Measurements from ENCODE around the gene TEX38.

DNA sequence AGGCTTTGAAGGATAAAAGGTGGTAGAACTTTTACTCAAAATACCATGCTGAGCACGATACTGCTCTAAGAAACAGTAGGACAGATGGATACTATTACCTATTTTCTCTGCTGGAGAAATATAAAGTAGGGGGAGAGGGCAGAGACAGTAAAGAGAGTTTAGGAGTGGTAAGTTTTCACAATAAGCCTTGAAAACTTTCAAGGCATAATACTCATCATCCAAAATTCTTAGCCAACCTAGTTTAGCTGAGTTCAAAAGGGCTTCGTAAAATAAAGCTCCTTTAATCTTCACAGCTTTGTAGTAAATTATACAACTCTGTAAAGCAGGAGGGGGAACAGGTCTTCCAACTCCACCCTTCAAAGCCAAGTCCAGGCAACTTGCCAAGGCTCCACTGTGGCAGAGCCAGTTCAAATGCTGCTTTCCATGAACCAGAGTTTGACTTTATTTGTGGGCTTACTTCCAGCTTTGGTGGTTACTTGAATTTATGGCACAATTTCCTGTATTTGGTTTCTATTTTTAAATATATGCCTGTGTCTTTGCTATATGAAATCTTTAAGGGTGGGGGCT lies 15.5 kb downstream of the TEX38 start:
- TF ChIP-seq, protein P1, sequence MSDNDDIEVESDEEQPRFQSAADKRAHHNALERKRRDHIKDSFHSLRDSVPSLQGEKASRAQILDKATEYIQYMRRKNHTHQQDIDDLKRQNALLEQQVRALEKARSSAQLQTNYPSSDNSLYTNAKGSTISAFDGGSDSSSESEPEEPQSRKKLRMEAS (IDR thresholded peaks at IDR 0.05; ENCODE audit: low read depth, low read length) = no peak
- TF ChIP-seq, protein P2, sequence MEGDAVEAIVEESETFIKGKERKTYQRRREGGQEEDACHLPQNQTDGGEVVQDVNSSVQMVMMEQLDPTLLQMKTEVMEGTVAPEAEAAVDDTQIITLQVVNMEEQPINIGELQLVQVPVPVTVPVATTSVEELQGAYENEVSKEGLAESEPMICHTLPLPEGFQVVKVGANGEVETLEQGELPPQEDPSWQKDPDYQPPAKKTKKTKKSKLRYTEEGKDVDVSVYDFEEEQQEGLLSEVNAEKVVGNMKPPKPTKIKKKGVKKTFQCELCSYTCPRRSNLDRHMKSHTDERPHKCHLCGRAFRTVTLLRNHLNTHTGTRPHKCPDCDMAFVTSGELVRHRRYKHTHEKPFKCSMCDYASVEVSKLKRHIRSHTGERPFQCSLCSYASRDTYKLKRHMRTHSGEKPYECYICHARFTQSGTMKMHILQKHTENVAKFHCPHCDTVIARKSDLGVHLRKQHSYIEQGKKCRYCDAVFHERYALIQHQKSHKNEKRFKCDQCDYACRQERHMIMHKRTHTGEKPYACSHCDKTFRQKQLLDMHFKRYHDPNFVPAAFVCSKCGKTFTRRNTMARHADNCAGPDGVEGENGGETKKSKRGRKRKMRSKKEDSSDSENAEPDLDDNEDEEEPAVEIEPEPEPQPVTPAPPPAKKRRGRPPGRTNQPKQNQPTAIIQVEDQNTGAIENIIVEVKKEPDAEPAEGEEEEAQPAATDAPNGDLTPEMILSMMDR (IDR thresholded peaks at IDR 0.05; ENCODE audit: low read depth, low read length) = no peak
- TF ChIP-seq MYC (IDR thresholded peaks at IDR 0.05; ENCODE audit: low read depth, low read length) (no peak), POLR2A (IDR thresholded peaks at IDR 0.05; ENCODE audit: extremely low read depth, insufficient read length) (no peak)
